Retinal pigment epithelial cell (primary cell): Measurements from ENCODE around the gene FAM162A.

Source experiments
- DNase-seq: peaks from one replicate; pipeline ENCODE4 v3.0.0-alpha.2; 2010; ENCODE audit warnings: low read depth
- H3K4me3 ChIP-seq: 2 replicates; pipeline ENCODE4 v1.5.1; 2011; ENCODE audit warnings: mild to moderate bottlenecking, low read length, control low read depth, moderate library complexity
- CTCF ChIP-seq: conservative IDR thresholded peaks from 2 replicates; pipeline ENCODE4 v1.5.1; 2011; ENCODE audit warnings: low read depth, low read length, control low read depth, inconsistent platforms

The FAM162A gene

GRCh38 chr3:122415762-122416654 lies 32.0 kb downstream of the FAM162A start, which contains the start of gene WDR5B:
WDR5B (minus strand) TSS chr3:122416062; CDS start chr3:122415528, 534 bp downstream.
- peak within 1 kb of the TSS; percentile 80 for H3K4me3 ChIP-seq
- peak; percentile 90 for DNase-seq
- no peak for TF ChIP-seq CTCF

- peak overlapping the region; percentile 80 for H3K4me3 ChIP-seq
- no peak for TF ChIP-seq CTCF
- no peak for DNase-seq
Observed at GRCh38 chr3:122416966-122417365, 33.0 kb downstream of the FAM162A start.

- no peak for DNase-seq
- no peak overlapping the region for H3K4me3 ChIP-seq
- no peak for TF ChIP-seq CTCF
Observed at GRCh38 chr3:122421101-122421500, 37.1 kb downstream of the FAM162A start.

- no peak for TF ChIP-seq CTCF
- DNase-seq = no peak
- no peak overlapping the region for H3K4me3 ChIP-seq
Observed at GRCh38 chr3:122421836-122422235, 37.9 kb downstream of the FAM162A start.

- H3K4me3 ChIP-seq = no peak overlapping the region
- DNase-seq = no peak
- no peak for TF ChIP-seq CTCF
Observed at GRCh38 chr3:122427857-122428471, 44.0 kb downstream of the FAM162A start.

GRCh38 chr3:122430371-122430770 lies 46.4 kb downstream of the FAM162A start:
- no peak for TF ChIP-seq CTCF

More at GRCh38 chr3:122430371-122430770, 46.4 kb downstream of the FAM162A start:
- no peak for DNase-seq
- H3K4me3 ChIP-seq = no peak overlapping the region
